HG03159 (cell line): ENCODE measurements around the gene RNF215.

ENCODE experiments used
- ATAC-seq: cut with Tn5 transposase; IDR thresholded peaks from one replicate; pipeline ENCODE4 v1.9.1; 2021; ENCODE audit warnings: mild to moderate bottlenecking, moderate library complexity; ENCODE audit not compliant: unreplicated experiment

The RNF215 gene

GRCh38 chr22:30386960-30387827, at the start of gene RNF215:
TSS of gene RNF215 (minus strand) at chr22:30387411. CDS start at chr22:30387313, 98 bp downstream.
- ATAC-seq = peak; percentile 58

GRCh38 chr22:30436196-30436595, 49.0 kb upstream of the RNF215 start:
- ATAC-seq = no peak

GRCh38 chr22:30435674-30436126, 48.5 kb upstream of the RNF215 start:
- no peak for ATAC-seq

- ATAC-seq = no peak
Measured at GRCh38 chr22:30434843-30435242, 47.6 kb upstream of the RNF215 start.

- no peak for ATAC-seq
Measured at GRCh38 chr22:30433773-30434172, 46.6 kb upstream of the RNF215 start.

GRCh38 chr22:30433227-30433626, 46.0 kb upstream of the RNF215 start:
- ATAC-seq = no peak

GRCh38 chr22:30432520-30432919, 45.3 kb upstream of the RNF215 start:
- ATAC-seq = no peak

GRCh38 chr22:30432096-30432495, 44.9 kb upstream of the RNF215 start:
- ATAC-seq = no peak

GRCh38 chr22:30430933-30431332, 43.7 kb upstream of the RNF215 start:
- ATAC-seq = no peak

- ATAC-seq = no peak
Measured at GRCh38 chr22:30429887-30430286, 42.7 kb upstream of the RNF215 start.

- no peak for ATAC-seq
Measured at GRCh38 chr22:30427871-30428270, 40.7 kb upstream of the RNF215 start.

- no peak for ATAC-seq
Measured at GRCh38 chr22:30426388-30427353, 39.5 kb upstream of the RNF215 start.

- ATAC-seq = no peak
Measured at GRCh38 chr22:30425616-30426387, 38.6 kb upstream of the RNF215 start, which contains the start of gene MTFP1. TSS of gene MTFP1 (plus strand) at chr22:30425768. CDS start at chr22:30425880, 112 bp downstream.

GRCh38 chr22:30425327-30425615, 38.1 kb upstream of the RNF215 start:
- no peak for ATAC-seq

GRCh38 chr22:30424534-30425326, 37.5 kb upstream of the RNF215 start:
- ATAC-seq = no peak

GRCh38 chr22:30423959-30424533, 36.8 kb upstream of the RNF215 start:
- peak; percentile 80 for ATAC-seq

GRCh38 chr22:30423301-30423958, 36.2 kb upstream of the RNF215 start:
- peak; percentile 32 for ATAC-seq

GRCh38 chr22:30422481-30423300, 35.5 kb upstream of the RNF215 start:
- no peak for ATAC-seq
